Measurements from ENCODE around the gene PML. TPM values are rescaled to one million over a fixed set of nuclear protein-coding genes. Genes with fewer than 3 reads are reported as not detected.

PML gene
- total RNA-seq, 1 experiment from 2014 or later: 24.6 TPM

DNA sequence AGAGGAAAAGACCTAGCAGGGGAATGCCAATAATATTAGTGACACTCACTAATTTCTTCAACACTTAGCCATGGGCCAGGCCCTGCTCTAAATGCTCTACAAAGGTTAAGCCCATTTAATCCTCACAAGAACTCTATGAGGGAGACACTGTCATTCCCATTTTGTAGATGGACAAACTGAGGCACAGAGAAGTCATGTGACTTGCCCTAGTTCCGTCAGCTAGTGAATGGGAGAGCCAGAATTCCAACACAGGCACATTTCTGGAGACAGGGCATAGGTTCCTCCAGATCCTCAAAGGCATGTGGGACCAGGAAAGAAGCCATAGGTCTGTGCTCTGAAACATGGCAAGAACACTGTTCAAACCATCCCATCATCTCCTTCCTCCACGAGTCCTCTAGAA lies 36.7 kb upstream of the PML start:
- H2BK20ac ChIP-seq (ENCODE audit: low read depth, low read length, poor library complexity, severe bottlenecking): no peak overlapping the region

More for the DNA sequence above, 36.7 kb upstream of the PML start:
- Mint-ChIP-seq H3K27ac (no peak overlapping the region), H3K4me1 (peaks cover 0 to 11% of the 10 kb centered on the region in 2 experiments; a peak in 2 of 4 replicates), H3K4me3 (no peak overlapping the region), H3K9me3 (no peaks in the 10 kb centered on the region), H3K36me3 (ENCODE audit: insufficient read depth in 1 of 3, low read depth in 3 of 3) (no peaks in the 10 kb centered on the region), H3K27me3 (ENCODE audit: low read depth) (peaks cover 12% of the 10 kb centered on the region)
- Histone ChIP-seq H4K20me1 (ENCODE audit: control insufficient read depth, insufficient read depth, insufficient read length) (no peaks in the 10 kb centered on the region), H3K14ac (ENCODE audit: insufficient read depth, low read length) (no peak overlapping the region), H3K4ac (ENCODE audit: low read depth, low read length) (no peak overlapping the region), H2BK120ac (ENCODE audit: low read depth, low read length, poor library complexity, severe bottlenecking) (no peak overlapping the region), H3K27me3 (ENCODE audit: insufficient read depth, low read length) (no peaks in the 10 kb centered on the region), H4K8ac (replicated peaks; ENCODE audit: insufficient read length, low read depth, low read length) (no peak overlapping the region), H3K27ac (ENCODE audit: insufficient read length, low read depth, low read length) (no peak overlapping the region), H2BK5ac (ENCODE audit: insufficient read length, low read length) (no peak overlapping the region), H3K18ac (ENCODE audit: insufficient read length, low read depth, low read length) (no peak overlapping the region), H2AFZ (ENCODE audit: low read length) (no peak overlapping the region), H3K23ac (ENCODE audit: insufficient read length, low read depth, low read length) (no peak overlapping the region), H3K9ac (ENCODE audit: extremely low read depth, insufficient read length, low read length) (no peak overlapping the region), H3K4me2 (ENCODE audit: insufficient read depth, insufficient read length, low read length) (no peak overlapping the region), H3K23me2 (ENCODE audit: insufficient read length, low read depth, low read length, poor library complexity, severe bottlenecking) (no peaks in the 10 kb centered on the region), H4K91ac (ENCODE audit: insufficient read length, low read depth, low read length) (no peak overlapping the region), H3K56ac (ENCODE audit: insufficient read length, low read depth, low read length) (no peak overlapping the region), H3K4me1 (ENCODE audit: insufficient read depth, low read length) (no peaks in the 10 kb centered on the region), H2BK12ac (ENCODE audit: insufficient read length, low read depth, low read length) (no peak overlapping the region), H2AK5ac (ENCODE audit: insufficient read length, low read length) (no peak overlapping the region), H3K9me3 (ENCODE audit: control insufficient read depth, low read depth, low read length) (no peaks in the 10 kb centered on the region), H3K79me1 (ENCODE audit: insufficient read depth, low read depth, low read length, poor library complexity, severe bottlenecking) (no peaks in the 10 kb centered on the region), H3T11ph (ENCODE audit: low read length) (no peak overlapping the region), H4K5ac (ENCODE audit: insufficient read length, low read depth, low read length) (no peak overlapping the region), H2BK15ac (ENCODE audit: low read depth, low read length) (no peak overlapping the region), H3K79me2 (ENCODE audit: insufficient read depth, low read length) (no peaks in the 10 kb centered on the region)
- TF ChIP-seq, protein P1, sequence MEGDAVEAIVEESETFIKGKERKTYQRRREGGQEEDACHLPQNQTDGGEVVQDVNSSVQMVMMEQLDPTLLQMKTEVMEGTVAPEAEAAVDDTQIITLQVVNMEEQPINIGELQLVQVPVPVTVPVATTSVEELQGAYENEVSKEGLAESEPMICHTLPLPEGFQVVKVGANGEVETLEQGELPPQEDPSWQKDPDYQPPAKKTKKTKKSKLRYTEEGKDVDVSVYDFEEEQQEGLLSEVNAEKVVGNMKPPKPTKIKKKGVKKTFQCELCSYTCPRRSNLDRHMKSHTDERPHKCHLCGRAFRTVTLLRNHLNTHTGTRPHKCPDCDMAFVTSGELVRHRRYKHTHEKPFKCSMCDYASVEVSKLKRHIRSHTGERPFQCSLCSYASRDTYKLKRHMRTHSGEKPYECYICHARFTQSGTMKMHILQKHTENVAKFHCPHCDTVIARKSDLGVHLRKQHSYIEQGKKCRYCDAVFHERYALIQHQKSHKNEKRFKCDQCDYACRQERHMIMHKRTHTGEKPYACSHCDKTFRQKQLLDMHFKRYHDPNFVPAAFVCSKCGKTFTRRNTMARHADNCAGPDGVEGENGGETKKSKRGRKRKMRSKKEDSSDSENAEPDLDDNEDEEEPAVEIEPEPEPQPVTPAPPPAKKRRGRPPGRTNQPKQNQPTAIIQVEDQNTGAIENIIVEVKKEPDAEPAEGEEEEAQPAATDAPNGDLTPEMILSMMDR (conservative IDR thresholded peaks at IDR 0.05): no peak
- no CpG with 5 or more reads among the region's 2 CpGs for WGBS (ENCODE audit: extremely low coverage, insufficient read length, low lambda C conversion rate)
- DNase-seq: no peak

Measured in H9 (cell line).